HG03039 (cell line): ENCODE results near the gene MGMT.
A peak's percentile ranks its signal among the peaks of the same experiment; 100 is the strongest.

Experiments
- ATAC-seq: cut with Tn5 transposase; IDR thresholded peaks from one replicate; pipeline ENCODE4 v1.9.1; 2021; ENCODE audit warnings: mild to moderate bottlenecking, moderate library complexity; ENCODE audit not compliant: unreplicated experiment

MGMT gene

GRCh38 chr10:129581827-129582411 is 114.9 kb downstream of the MGMT start:
- ATAC-seq, result no peak

GRCh38 chr10:129583831-129584230 is 116.8 kb downstream of the MGMT start:
- ATAC-seq, result no peak

- ATAC-seq, result no peak
Measured at GRCh38 chr10:129586898-129587443, 119.9 kb downstream of the MGMT start.

GRCh38 chr10:129589546-129589945 is 122.5 kb downstream of the MGMT start:
- no peak for ATAC-seq

- ATAC-seq, result no peak
Measured at GRCh38 chr10:129593953-129594352, 126.9 kb downstream of the MGMT start.

GRCh38 chr10:129594811-129595210 is 127.8 kb downstream of the MGMT start:
- no peak for ATAC-seq

- ATAC-seq, result no peak
Measured at GRCh38 chr10:129598413-129598812, 131.4 kb downstream of the MGMT start.

- ATAC-seq, result no peak
Measured at GRCh38 chr10:129599160-129599559, 132.1 kb downstream of the MGMT start.

- ATAC-seq, result no peak
Measured at GRCh38 chr10:129601737-129602136, 134.7 kb downstream of the MGMT start.

- ATAC-seq, result no peak
Measured at GRCh38 chr10:129602938-129603535, 136.0 kb downstream of the MGMT start.

- no peak for ATAC-seq
Measured at GRCh38 chr10:129604333-129605032, 137.4 kb downstream of the MGMT start.

- peak; percentile 49 for ATAC-seq
Measured at GRCh38 chr10:129605266-129605985, 138.4 kb downstream of the MGMT start.

GRCh38 chr10:129605986-129606518 is 139.0 kb downstream of the MGMT start:
- no peak for ATAC-seq

- no peak for ATAC-seq
Measured at GRCh38 chr10:129607607-129608109, 140.6 kb downstream of the MGMT start.

- ATAC-seq, result no peak
Measured at GRCh38 chr10:129608653-129609052, 141.6 kb downstream of the MGMT start.

GRCh38 chr10:129609551-129609950 is 142.5 kb downstream of the MGMT start:
- ATAC-seq, result no peak

- ATAC-seq, result no peak
Measured at GRCh38 chr10:129612481-129613109, 145.6 kb downstream of the MGMT start.

GRCh38 chr10:129613377-129613980 is 146.4 kb downstream of the MGMT start:
- ATAC-seq, result no peak

- no peak for ATAC-seq
Measured at GRCh38 chr10:129614341-129614740, 147.3 kb downstream of the MGMT start.

- no peak for ATAC-seq
Measured at GRCh38 chr10:129615381-129615780, 148.3 kb downstream of the MGMT start.
